ENCODE results near the gene SETBP1. TPM values are rescaled to one million over a fixed set of nuclear protein-coding genes. Genes with fewer than 3 reads are reported as not detected.

Gene SETBP1
- total RNA-seq, 1 donor from 2014 or later = 12.0 TPM

- no peaks in the 10 kb centered on the region for H3K27me3 ChIP-seq
- Mint-ChIP-seq H3K36me3 (peaks cover 9% of the 10 kb centered on the region), H3K9me3 (no peaks in the 10 kb centered on the region), H3K27me3 (ENCODE audit: insufficient read depth, low read depth) (no peaks in the 10 kb centered on the region), H3K4me1 (peaks cover 45% of the 10 kb centered on the region), H3K27ac (no peak overlapping the region), H3K4me3 (no peak overlapping the region)
- peaks cover 37% of the 10 kb centered on the region for H3K4me1 ChIP-seq
- H3K9ac ChIP-seq = no peak overlapping the region
- no peaks in the 10 kb centered on the region for H3K79me2 ChIP-seq (ENCODE audit: low read depth)
- no peak for TF ChIP-seq EZH2phosphoT487 (IDR thresholded peaks at IDR 0.05)
- TF ChIP-seq CTCF (IDR thresholded peaks at IDR 0.05) = no peak
- no peak for TF ChIP-seq EZH2 (IDR thresholded peaks at IDR 0.05)
- no peaks in the 10 kb centered on the region for H4K20me1 ChIP-seq (ENCODE audit: low read depth)
- no peaks in the 10 kb centered on the region for H3K9me3 ChIP-seq (ENCODE audit: low read depth)
- no peak overlapping the region for H2AFZ ChIP-seq (replicated peaks)
- no peak overlapping the region for H3K27ac ChIP-seq
- no peaks in the 10 kb centered on the region for H3K36me3 ChIP-seq
- H3K4me2 ChIP-seq = no peak overlapping the region
- no peak for DNase-seq (ENCODE audit: low spot score)
- H3K4me3 ChIP-seq = no peak overlapping the region
- peaks cover 20% of the 10 kb centered on the region for H3F3A ChIP-seq (ENCODE audit: low read depth)
Measured at GRCh38 chr18:44813586-44813985, 132.9 kb downstream of the SETBP1 start.

DNA sequence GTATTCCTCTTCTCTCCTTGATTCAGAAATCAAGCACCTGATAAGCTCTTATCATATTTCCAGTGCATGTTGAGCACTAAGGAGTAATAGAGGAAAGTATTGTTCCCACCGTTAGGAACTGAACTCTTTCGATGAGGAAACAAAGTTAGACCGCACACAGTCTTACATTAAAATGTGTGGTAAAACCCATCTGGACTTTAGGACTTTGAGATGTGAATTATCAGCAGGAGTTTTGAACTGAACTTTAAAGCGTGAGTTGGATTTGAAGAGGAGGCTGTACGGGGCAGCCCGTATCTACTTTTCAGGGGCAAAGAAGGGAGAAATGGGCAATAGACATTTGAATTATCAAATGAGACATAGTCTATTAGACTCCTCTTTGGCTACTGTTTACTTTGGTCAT lies 134.4 kb downstream of the SETBP1 start:
- TF ChIP-seq EZH2phosphoT487 (IDR thresholded peaks at IDR 0.05) (no peak), EZH2 (IDR thresholded peaks at IDR 0.05) (no peak), CTCF (IDR thresholded peaks at IDR 0.05) (no peak)
- H4K20me1 ChIP-seq (ENCODE audit: low read depth) = no peaks in the 10 kb centered on the region
- no peaks in the 10 kb centered on the region for H3K27me3 Mint-ChIP-seq (ENCODE audit: insufficient read depth, low read depth)
- H3K4me1 Mint-ChIP-seq = peaks cover 55% of the 10 kb centered on the region
- peaks cover 39% of the 10 kb centered on the region for H3K4me1 ChIP-seq
- H3K27ac Mint-ChIP-seq = no peak overlapping the region
- no peak overlapping the region for H3K4me3 ChIP-seq
- H3K4me2 ChIP-seq = peak overlapping the region; percentile 57
- H3K27me3 ChIP-seq = no peaks in the 10 kb centered on the region
- H3K9me3 ChIP-seq (ENCODE audit: low read depth) = no peaks in the 10 kb centered on the region
- H3K36me3 Mint-ChIP-seq = peaks cover 12% of the 10 kb centered on the region
- peaks cover 20% of the 10 kb centered on the region for H3F3A ChIP-seq (ENCODE audit: low read depth)
- peak overlapping the region; percentile 89 for H3K27ac ChIP-seq
- DNase-seq (ENCODE audit: low spot score) = no peak
- no peak overlapping the region for H3K9ac ChIP-seq
- H2AFZ ChIP-seq (replicated peaks) = no peak overlapping the region
- H3K4me3 Mint-ChIP-seq = no peak overlapping the region
- no peaks in the 10 kb centered on the region for H3K9me3 Mint-ChIP-seq
- H3K36me3 ChIP-seq = no peaks in the 10 kb centered on the region
- no peaks in the 10 kb centered on the region for H3K79me2 ChIP-seq (ENCODE audit: low read depth)

DNA sequence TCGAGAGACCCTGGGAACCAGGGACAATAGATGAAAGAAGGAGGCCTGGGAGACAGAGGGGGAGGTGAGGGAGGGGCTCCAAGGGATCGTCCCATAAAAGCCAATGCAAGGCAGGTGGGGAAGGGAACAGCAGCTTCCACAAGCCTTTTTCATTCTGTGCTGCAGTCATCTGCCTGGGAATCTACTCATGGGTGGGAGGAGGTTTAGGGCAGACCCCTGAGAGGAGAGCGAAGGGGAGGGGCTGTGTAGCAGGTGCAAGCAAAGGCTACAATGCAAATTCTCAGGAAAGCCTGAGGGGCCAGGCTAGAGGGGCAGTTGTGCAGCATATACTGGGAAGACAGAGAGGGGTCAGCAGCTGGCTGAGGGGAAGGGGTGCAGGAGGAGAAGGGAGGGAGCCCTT lies 135.4 kb downstream of the SETBP1 start:
- peaks cover 39% of the 10 kb centered on the region for H3K4me1 ChIP-seq
- DNase-seq (ENCODE audit: low spot score) = peak; percentile 87
- H3K9me3 ChIP-seq (ENCODE audit: low read depth) = no peaks in the 10 kb centered on the region
- H3K27ac ChIP-seq = peak overlapping the region; percentile 89
- Mint-ChIP-seq H3K27ac (peak overlapping the region; percentile 72), H3K4me1 (peaks cover 60% of the 10 kb centered on the region), H3K4me3 (peak overlapping the region; percentile 42), H3K9me3 (no peaks in the 10 kb centered on the region), H3K36me3 (peaks cover 15% of the 10 kb centered on the region), H3K27me3 (ENCODE audit: insufficient read depth, low read depth) (peaks cover under 1% of the 10 kb centered on the region)
- H3K79me2 ChIP-seq (ENCODE audit: low read depth) = no peaks in the 10 kb centered on the region
- H3F3A ChIP-seq (ENCODE audit: low read depth) = peaks cover 20% of the 10 kb centered on the region
- no peak overlapping the region for H3K4me3 ChIP-seq
- H3K27me3 ChIP-seq = no peaks in the 10 kb centered on the region
- TF ChIP-seq EZH2 (IDR thresholded peaks at IDR 0.05) (no peak), EZH2phosphoT487 (IDR thresholded peaks at IDR 0.05) (no peak), CTCF (IDR thresholded peaks at IDR 0.05) (no peak)
- H3K4me2 ChIP-seq = peak overlapping the region; percentile 57
- H2AFZ ChIP-seq (replicated peaks) = no peak overlapping the region
- H3K9ac ChIP-seq = no peak overlapping the region
- H4K20me1 ChIP-seq (ENCODE audit: low read depth) = no peaks in the 10 kb centered on the region
- H3K36me3 ChIP-seq = no peaks in the 10 kb centered on the region

All from neural progenitor cell (in vitro differentiated cells).